Activated naive CD4-positive, alpha-beta T cell (primary cell): ENCODE data around the gene NLRP7.
"Not testable (repeated sequence)": the region's sequence is repeated elsewhere in the genome, so short reads cannot be mapped to it uniquely, and the experiment has no call there.

Source experiments
- DNase-seq, 4 experiments: peaks; one replicate each; lab custom pipeline; 2025; lab: John Stamatoyannopoulos, UW

The NLRP7 gene

GRCh38 chr19:54947381-54947780, at the start of gene NLRP7:
TSS of gene NLRP7 (minus strand) at chr19:54947530.
- DNase-seq, result no peak

- DNase-seq, result no peak
Measured at GRCh38 chr19:54995561-54995960, 48.2 kb upstream of the NLRP7 start.

- not testable (repeated sequence) for DNase-seq
Measured at GRCh38 chr19:54989531-54989930, 42.2 kb upstream of the NLRP7 start.

GRCh38 chr19:54982562-54982961, 35.2 kb upstream of the NLRP7 start:
- DNase-seq, result not testable (repeated sequence)

GRCh38 chr19:54973229-54974090, 26.1 kb upstream of the NLRP7 start:
- not testable (repeated sequence) for DNase-seq

- not testable (repeated sequence) for DNase-seq
Measured at GRCh38 chr19:54971446-54971845, 24.1 kb upstream of the NLRP7 start.

GRCh38 chr19:54969647-54970046, 22.3 kb upstream of the NLRP7 start:
- no peak for DNase-seq

- no peak for DNase-seq
Measured at GRCh38 chr19:54967611-54968010, 20.3 kb upstream of the NLRP7 start.

- not testable (repeated sequence) for DNase-seq
Measured at GRCh38 chr19:54965055-54965454, 17.7 kb upstream of the NLRP7 start.

GRCh38 chr19:54959840-54960239, 12.5 kb upstream of the NLRP7 start:
- no peak for DNase-seq

GRCh38 chr19:54955376-54955775, 8.0 kb upstream of the NLRP7 start:
- no peak for DNase-seq

- not testable (repeated sequence) for DNase-seq
Measured at GRCh38 chr19:54953345-54953713, 6.0 kb upstream of the NLRP7 start.

- DNase-seq, result no peak
Measured at GRCh38 chr19:54952591-54953344, 5.4 kb upstream of the NLRP7 start.

GRCh38 chr19:54950580-54950979, 3.2 kb upstream of the NLRP7 start:
- DNase-seq, result not testable (repeated sequence)

- no peak for DNase-seq
Measured at GRCh38 chr19:54949412-54949811, 2.1 kb upstream of the NLRP7 start.

- DNase-seq, result not testable (repeated sequence)
Measured at GRCh38 chr19:54943772-54944361, 3.5 kb downstream of the NLRP7 start.

- DNase-seq, result not testable (repeated sequence)
Measured at GRCh38 chr19:54939538-54939937, 7.8 kb downstream of the NLRP7 start.

- DNase-seq, result no peak
Measured at GRCh38 chr19:54938906-54939305, 8.4 kb downstream of the NLRP7 start.

GRCh38 chr19:54937926-54938325, 9.4 kb downstream of the NLRP7 start:
- no peak for DNase-seq

- no peak for DNase-seq
Measured at GRCh38 chr19:54928299-54928698, 19.0 kb downstream of the NLRP7 start.

GRCh38 chr19:54923276-54923675, 24.1 kb downstream of the NLRP7 start:
- no peak for DNase-seq

- no peak for DNase-seq
Measured at GRCh38 chr19:54921082-54921481, 26.2 kb downstream of the NLRP7 start.
